Measurements from ENCODE around the gene ESYT2.

The ESYT2 gene

GRCh38 chr7:158811894-158812293 lies 17.4 kb downstream of the ESYT2 start:
- peak overlapping the region; percentile 74 for H3K27ac ChIP-seq (ENCODE audit: low read length)

GRCh38 chr7:158811461-158811860 lies 17.8 kb downstream of the ESYT2 start:
- no peak overlapping the region for H3K4me3 ChIP-seq (ENCODE audit: low read length in 2 of 2)
- no peak overlapping the region for H3K9ac ChIP-seq (ENCODE audit: low read length in 2 of 2)

More at GRCh38 chr7:158811894-158812293, 17.4 kb downstream of the ESYT2 start:
- no peak overlapping the region for H3K9ac ChIP-seq (ENCODE audit: low read length in 2 of 2)
- peaks cover 2 to 3% of the 10 kb centered on the region in 2 donors for H3K36me3 ChIP-seq (ENCODE audit: control insufficient read depth in 2 of 2, insufficient read depth in 2 of 2, low read length in 2 of 2)
- no peaks in the 10 kb centered on the region for H3K27me3 ChIP-seq (ENCODE audit: control insufficient read depth in 1 of 2, insufficient read depth in 2 of 2, low read length in 2 of 2)
- peaks cover 38% of the 10 kb centered on the region for H3K4me1 ChIP-seq (ENCODE audit: control insufficient read depth, insufficient read depth, low read length)
- H3K9me3 ChIP-seq (ENCODE audit: control insufficient read depth in 2 of 2, low read length in 2 of 2) = no peaks in the 10 kb centered on the region
- no peak overlapping the region for H3K4me3 ChIP-seq (ENCODE audit: low read length in 2 of 2)

GRCh38 chr7:158810846-158811245 lies 18.5 kb downstream of the ESYT2 start:
- Histone ChIP-seq H3K27ac (ENCODE audit: low read length) (peak overlapping the region; percentile 74), H3K9me3 (ENCODE audit: control insufficient read depth in 2 of 2, low read length in 2 of 2) (no peaks in the 10 kb centered on the region), H3K4me3 (ENCODE audit: low read length in 2 of 2) (no peak overlapping the region)

More at GRCh38 chr7:158811461-158811860, 17.8 kb downstream of the ESYT2 start:
- peaks cover 2 to 3% of the 10 kb centered on the region in 2 donors for H3K36me3 ChIP-seq (ENCODE audit: control insufficient read depth in 2 of 2, insufficient read depth in 2 of 2, low read length in 2 of 2)
- no peaks in the 10 kb centered on the region for H3K9me3 ChIP-seq (ENCODE audit: control insufficient read depth in 2 of 2, low read length in 2 of 2)
- H3K27ac ChIP-seq (ENCODE audit: low read length) = peak overlapping the region; percentile 74
- no peaks in the 10 kb centered on the region for H3K27me3 ChIP-seq (ENCODE audit: control insufficient read depth in 1 of 2, insufficient read depth in 2 of 2, low read length in 2 of 2)
- H3K4me1 ChIP-seq (ENCODE audit: control insufficient read depth, insufficient read depth, low read length) = peaks cover 36% of the 10 kb centered on the region

GRCh38 chr7:158809596-158809995 lies 19.7 kb downstream of the ESYT2 start:
- peak overlapping the region in 1 of 2 donors; percentile 32 for H3K9ac ChIP-seq (ENCODE audit: low read length in 2 of 2)
- H3K4me1 ChIP-seq (ENCODE audit: control insufficient read depth, insufficient read depth, low read length) = peaks cover 17% of the 10 kb centered on the region
- H3K36me3 ChIP-seq (ENCODE audit: control insufficient read depth in 2 of 2, insufficient read depth in 2 of 2, low read length in 2 of 2) = peaks cover 2 to 3% of the 10 kb centered on the region in 2 donors
- no peak overlapping the region for H3K4me3 ChIP-seq (ENCODE audit: low read length in 2 of 2)
- no peaks in the 10 kb centered on the region for H3K27me3 ChIP-seq (ENCODE audit: control insufficient read depth in 1 of 2, insufficient read depth in 2 of 2, low read length in 2 of 2)
- peak overlapping the region; percentile 13 for H3K27ac ChIP-seq (ENCODE audit: low read length)
- no peaks in the 10 kb centered on the region for H3K9me3 ChIP-seq (ENCODE audit: control insufficient read depth in 2 of 2, low read length in 2 of 2)

More at GRCh38 chr7:158810846-158811245, 18.5 kb downstream of the ESYT2 start:
- Histone ChIP-seq H3K4me1 (ENCODE audit: control insufficient read depth, insufficient read depth, low read length) (peaks cover 29% of the 10 kb centered on the region), H3K27me3 (ENCODE audit: control insufficient read depth in 1 of 2, insufficient read depth in 2 of 2, low read length in 2 of 2) (no peaks in the 10 kb centered on the region), H3K36me3 (ENCODE audit: control insufficient read depth in 2 of 2, insufficient read depth in 2 of 2, low read length in 2 of 2) (peaks cover 2 to 3% of the 10 kb centered on the region in 2 donors), H3K9ac (ENCODE audit: low read length in 2 of 2) (no peak overlapping the region)

GRCh38 chr7:158808126-158808525 lies 21.2 kb downstream of the ESYT2 start:
- no peak overlapping the region for H3K9ac ChIP-seq (ENCODE audit: low read length in 2 of 2)
- H3K36me3 ChIP-seq (ENCODE audit: control insufficient read depth in 2 of 2, insufficient read depth in 2 of 2, low read length in 2 of 2) = peaks cover 2 to 3% of the 10 kb centered on the region in 2 donors
- H3K9me3 ChIP-seq (ENCODE audit: control insufficient read depth in 2 of 2, low read length in 2 of 2) = no peaks in the 10 kb centered on the region
- no peaks in the 10 kb centered on the region for H3K27me3 ChIP-seq (ENCODE audit: control insufficient read depth in 1 of 2, insufficient read depth in 2 of 2, low read length in 2 of 2)
- no peak overlapping the region for H3K4me3 ChIP-seq (ENCODE audit: low read length in 2 of 2)
- no peak overlapping the region for H3K27ac ChIP-seq (ENCODE audit: low read length)
- peaks cover 15% of the 10 kb centered on the region for H3K4me1 ChIP-seq (ENCODE audit: control insufficient read depth, insufficient read depth, low read length)

- Histone ChIP-seq H3K9ac (ENCODE audit: low read length in 2 of 2) (no peak overlapping the region), H3K4me1 (ENCODE audit: control insufficient read depth, insufficient read depth, low read length) (peaks cover 11% of the 10 kb centered on the region), H3K36me3 (ENCODE audit: control insufficient read depth in 2 of 2, insufficient read depth in 2 of 2, low read length in 2 of 2) (peaks cover 2 to 3% of the 10 kb centered on the region in 2 donors), H3K4me3 (ENCODE audit: low read length in 2 of 2) (no peak overlapping the region), H3K27me3 (ENCODE audit: control insufficient read depth in 1 of 2, insufficient read depth in 2 of 2, low read length in 2 of 2) (no peaks in the 10 kb centered on the region), H3K9me3 (ENCODE audit: control insufficient read depth in 2 of 2, low read length in 2 of 2) (no peaks in the 10 kb centered on the region), H3K27ac (ENCODE audit: low read length) (no peak overlapping the region)
Observed at GRCh38 chr7:158805937-158806336, 23.4 kb downstream of the ESYT2 start.

GRCh38 chr7:158805414-158805813 lies 23.9 kb downstream of the ESYT2 start:
- Histone ChIP-seq H3K36me3 (ENCODE audit: control insufficient read depth in 2 of 2, insufficient read depth in 2 of 2, low read length in 2 of 2) (peaks cover 2 to 3% of the 10 kb centered on the region in 2 donors), H3K27ac (ENCODE audit: low read length) (no peak overlapping the region), H3K9me3 (ENCODE audit: control insufficient read depth in 2 of 2, low read length in 2 of 2) (no peaks in the 10 kb centered on the region), H3K27me3 (ENCODE audit: control insufficient read depth in 1 of 2, insufficient read depth in 2 of 2, low read length in 2 of 2) (no peaks in the 10 kb centered on the region), H3K4me3 (ENCODE audit: low read length in 2 of 2) (no peak overlapping the region), H3K4me1 (ENCODE audit: control insufficient read depth, insufficient read depth, low read length) (peaks cover 13% of the 10 kb centered on the region), H3K9ac (ENCODE audit: low read length in 2 of 2) (no peak overlapping the region)

- peaks cover 2 to 3% of the 10 kb centered on the region in 2 donors for H3K36me3 ChIP-seq (ENCODE audit: control insufficient read depth in 2 of 2, insufficient read depth in 2 of 2, low read length in 2 of 2)
- no peaks in the 10 kb centered on the region for H3K27me3 ChIP-seq (ENCODE audit: control insufficient read depth in 1 of 2, insufficient read depth in 2 of 2, low read length in 2 of 2)
- H3K4me1 ChIP-seq (ENCODE audit: control insufficient read depth, insufficient read depth, low read length) = peaks cover 13% of the 10 kb centered on the region
- H3K9me3 ChIP-seq (ENCODE audit: control insufficient read depth in 2 of 2, low read length in 2 of 2) = no peaks in the 10 kb centered on the region
- H3K27ac ChIP-seq (ENCODE audit: low read length) = no peak overlapping the region
- no peak overlapping the region for H3K9ac ChIP-seq (ENCODE audit: low read length in 2 of 2)
- no peak overlapping the region for H3K4me3 ChIP-seq (ENCODE audit: low read length in 2 of 2)
Observed at GRCh38 chr7:158804335-158804734, 25.0 kb downstream of the ESYT2 start.

GRCh38 chr7:158803367-158803969 lies 25.8 kb downstream of the ESYT2 start:
- no peak overlapping the region for H3K9ac ChIP-seq (ENCODE audit: low read length in 2 of 2)
- peaks cover 13% of the 10 kb centered on the region for H3K4me1 ChIP-seq (ENCODE audit: control insufficient read depth, insufficient read depth, low read length)
- no peaks in the 10 kb centered on the region for H3K9me3 ChIP-seq (ENCODE audit: control insufficient read depth in 2 of 2, low read length in 2 of 2)
- peaks cover 2 to 3% of the 10 kb centered on the region in 2 donors for H3K36me3 ChIP-seq (ENCODE audit: control insufficient read depth in 2 of 2, insufficient read depth in 2 of 2, low read length in 2 of 2)
- H3K27me3 ChIP-seq (ENCODE audit: control insufficient read depth in 1 of 2, insufficient read depth in 2 of 2, low read length in 2 of 2) = no peaks in the 10 kb centered on the region
- no peak overlapping the region for H3K27ac ChIP-seq (ENCODE audit: low read length)
- H3K4me3 ChIP-seq (ENCODE audit: low read length in 2 of 2) = no peak overlapping the region

- H3K4me1 ChIP-seq (ENCODE audit: control insufficient read depth, insufficient read depth, low read length) = peaks cover 13% of the 10 kb centered on the region
- H3K9me3 ChIP-seq (ENCODE audit: control insufficient read depth in 2 of 2, low read length in 2 of 2) = no peaks in the 10 kb centered on the region
- H3K36me3 ChIP-seq (ENCODE audit: control insufficient read depth in 2 of 2, insufficient read depth in 2 of 2, low read length in 2 of 2) = peaks cover 3% of the 10 kb centered on the region in 2 donors
- H3K9ac ChIP-seq (ENCODE audit: low read length in 2 of 2) = no peak overlapping the region
- no peak overlapping the region for H3K4me3 ChIP-seq (ENCODE audit: low read length in 2 of 2)
- no peak overlapping the region for H3K27ac ChIP-seq (ENCODE audit: low read length)
- no peaks in the 10 kb centered on the region for H3K27me3 ChIP-seq (ENCODE audit: control insufficient read depth in 1 of 2, insufficient read depth in 2 of 2, low read length in 2 of 2)
Observed at GRCh38 chr7:158802535-158803366, 26.6 kb downstream of the ESYT2 start.
